ENCODE measurements around the gene FBL.
"Not testable (repeated sequence)": the region's sequence is repeated elsewhere in the genome, so short reads cannot be mapped to it uniquely, and the experiment has no call there.

Gene FBL

GRCh38 chr19:39845933-39846677 is at the start of gene FBL:
Gene FBL, minus strand, starts transcription at chr19:39846379. Its CDS starts 79 bp downstream, at chr19:39846300.
- DNase-seq: peak; percentile 97

- not testable (repeated sequence) for DNase-seq
Measured at GRCh38 chr19:39895096-39895495, 48.9 kb upstream of the FBL start.

- DNase-seq: not testable (repeated sequence)
Measured at GRCh38 chr19:39894236-39894606, 48.0 kb upstream of the FBL start.

GRCh38 chr19:39893366-39894235 is 47.4 kb upstream of the FBL start:
- not testable (repeated sequence) for DNase-seq

DNA sequence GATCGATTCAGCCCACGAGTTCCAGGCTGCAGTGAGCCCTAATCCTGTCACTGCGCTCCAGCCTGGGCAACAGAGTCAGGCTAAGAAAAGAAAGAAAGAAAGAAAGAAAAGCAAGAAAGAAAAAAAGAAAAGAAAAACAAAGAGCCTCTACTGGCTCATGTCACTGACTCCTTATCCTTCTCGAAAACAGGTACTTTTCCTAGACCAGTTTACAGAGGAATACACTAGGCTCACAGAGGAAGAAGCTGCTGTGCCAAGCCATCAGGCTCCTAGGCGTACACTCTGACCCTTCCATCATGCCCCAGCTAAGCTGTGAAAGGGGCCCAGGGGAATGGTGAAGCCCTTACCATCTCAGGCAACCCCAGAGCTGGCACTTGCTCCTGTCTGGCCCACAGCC is 46.3 kb upstream of the FBL start:
- not testable (repeated sequence) for DNase-seq

DNA sequence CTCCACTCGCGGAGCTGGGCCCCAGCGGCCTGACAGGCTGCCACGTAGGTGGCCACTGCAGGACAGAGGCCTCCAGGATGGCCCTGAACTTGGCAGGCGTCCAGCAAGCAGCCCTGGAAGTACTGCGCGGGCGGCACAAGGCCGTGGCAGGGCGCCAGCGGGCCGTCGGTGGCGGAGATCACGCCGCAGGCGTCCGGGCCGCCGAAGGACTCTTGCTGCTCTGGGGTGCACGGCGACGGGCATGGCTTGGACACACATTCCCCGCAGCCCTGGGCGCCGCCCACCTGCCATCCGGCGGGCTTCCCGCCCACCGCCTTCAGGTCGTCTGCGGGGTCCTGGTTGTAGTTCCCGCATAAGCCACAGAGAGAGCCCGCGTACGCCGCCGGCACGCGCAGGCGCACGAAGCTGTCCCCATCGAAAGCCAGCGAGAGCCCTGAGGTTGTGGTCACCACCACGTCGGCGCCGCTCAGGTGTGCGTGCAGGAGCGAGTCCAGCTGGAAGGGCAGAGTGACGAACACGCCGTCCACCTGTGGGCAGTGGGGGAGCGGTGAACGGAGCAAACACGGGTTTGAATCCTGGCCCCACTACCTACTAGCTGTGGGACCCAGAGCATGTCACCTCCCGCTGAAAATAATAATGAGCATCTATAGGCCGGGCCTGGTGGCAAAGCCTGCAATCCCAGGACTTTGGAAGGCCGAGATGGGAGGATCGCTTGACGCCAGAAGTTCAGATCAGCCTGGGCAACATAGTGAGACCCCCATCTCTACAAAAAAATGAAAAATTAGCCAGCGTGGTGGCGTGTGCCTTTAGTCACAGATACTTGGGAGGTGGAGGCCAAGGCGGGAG is 45.7 kb upstream of the FBL start:
- DNase-seq: peak; percentile 10

- DNase-seq: no peak
Measured at GRCh38 chr19:39890755-39891551, 44.8 kb upstream of the FBL start.

DNA sequence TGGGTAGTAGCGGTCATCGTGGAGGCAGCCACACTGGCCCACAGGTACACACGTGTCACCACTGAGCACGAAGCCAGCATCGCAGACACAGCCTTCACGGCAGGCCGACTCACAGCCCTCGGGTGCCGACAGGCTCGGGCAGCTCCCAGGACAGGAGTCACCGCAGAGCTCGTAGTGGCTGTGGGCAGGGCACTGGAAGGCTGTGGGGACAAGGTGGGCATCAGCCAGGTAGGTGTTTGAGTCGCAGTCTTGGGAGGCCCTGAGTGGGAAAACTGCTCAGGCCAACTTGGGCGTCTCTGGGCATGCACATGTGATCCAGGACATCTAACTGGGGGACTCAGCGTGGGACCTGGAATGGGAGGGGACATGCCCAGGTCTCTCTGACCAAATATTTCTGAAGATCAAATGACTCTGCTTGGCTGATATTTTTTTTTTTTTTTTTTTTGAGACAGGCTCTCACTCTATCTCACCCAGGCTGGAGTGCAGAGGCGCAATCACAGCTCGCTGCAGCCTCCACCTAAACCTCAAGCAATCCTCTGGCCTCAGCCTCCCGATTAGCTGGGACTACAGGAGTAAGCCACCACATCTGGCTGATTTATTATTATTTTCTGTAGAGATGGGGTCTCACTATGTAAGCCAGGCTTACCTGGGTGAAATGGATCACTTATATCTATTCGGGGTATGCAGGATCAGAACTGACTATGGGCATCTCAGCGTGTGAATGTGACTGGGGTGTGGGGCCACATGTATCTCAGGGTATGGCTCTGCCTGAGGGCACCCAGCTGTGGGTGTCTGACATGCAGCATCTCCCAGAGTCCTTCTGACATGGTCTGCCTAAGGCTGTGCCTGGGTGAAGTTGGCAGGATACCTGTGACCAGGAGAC is 43.9 kb upstream of the FBL start:
- not testable (repeated sequence) for DNase-seq

GRCh38 chr19:39887456-39887951 is 41.3 kb upstream of the FBL start:
- not testable (repeated sequence) for DNase-seq

DNA sequence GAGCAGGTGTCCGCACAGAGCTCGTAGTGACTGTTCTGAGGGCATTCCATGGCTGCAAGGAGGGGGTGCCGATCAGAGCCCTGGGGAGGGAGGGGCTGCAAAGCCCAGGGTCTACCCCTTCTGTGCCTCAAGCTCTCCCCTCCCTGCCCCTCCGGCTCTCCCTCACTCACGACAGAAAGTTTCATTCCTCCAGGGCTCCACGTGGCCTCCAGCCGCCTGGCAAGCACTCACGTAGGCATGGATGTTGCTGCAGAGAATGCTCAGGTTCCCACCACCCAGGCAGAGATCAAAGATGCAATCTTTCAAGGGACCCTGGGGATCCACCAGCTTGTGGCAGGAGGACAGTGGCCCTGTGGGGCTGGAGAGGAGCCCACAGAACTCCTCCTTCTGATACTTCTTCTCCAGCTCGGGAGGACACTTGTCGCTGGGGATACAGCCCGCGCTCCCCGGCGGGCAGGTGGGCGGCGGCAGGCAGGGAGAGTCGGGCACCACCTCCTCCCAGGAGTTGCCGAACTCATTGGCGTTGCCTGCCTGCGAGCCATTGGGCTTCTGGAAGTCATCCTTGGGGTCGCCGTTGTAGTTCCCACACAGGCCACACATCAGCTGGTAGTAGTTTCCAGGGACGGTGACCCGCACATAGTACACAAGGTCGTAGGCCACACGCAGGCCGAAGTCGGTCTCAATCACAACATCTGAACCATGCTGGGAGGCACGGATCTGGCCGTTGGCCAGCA is 39.8 kb upstream of the FBL start:
- DNase-seq: not testable (repeated sequence)

DNA sequence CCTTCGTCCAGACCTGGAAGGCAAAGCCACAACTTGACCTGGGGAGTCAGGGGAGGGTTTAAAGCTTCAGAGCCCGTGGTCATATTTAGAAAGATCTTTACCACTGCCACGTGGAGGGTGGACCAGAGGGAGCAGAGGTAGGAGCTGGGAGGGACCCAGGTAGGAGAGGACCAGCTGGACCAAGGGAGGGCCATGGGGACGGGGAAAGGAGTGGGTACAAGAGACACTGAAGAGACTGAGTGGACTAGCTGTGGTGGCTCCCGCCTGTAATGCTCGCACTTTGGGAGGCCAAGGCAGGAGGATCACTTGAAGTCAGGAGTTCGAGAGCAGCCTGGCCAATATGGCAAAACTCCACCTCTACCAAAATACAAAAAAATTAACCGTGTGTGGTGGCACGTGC is 38.5 kb upstream of the FBL start:
- DNase-seq: not testable (repeated sequence)

- DNase-seq: not testable (repeated sequence)
Measured at GRCh38 chr19:39882645-39883044, 36.5 kb upstream of the FBL start.

GRCh38 chr19:39881495-39882110 is 35.4 kb upstream of the FBL start:
- peak; percentile 36 for DNase-seq

DNA sequence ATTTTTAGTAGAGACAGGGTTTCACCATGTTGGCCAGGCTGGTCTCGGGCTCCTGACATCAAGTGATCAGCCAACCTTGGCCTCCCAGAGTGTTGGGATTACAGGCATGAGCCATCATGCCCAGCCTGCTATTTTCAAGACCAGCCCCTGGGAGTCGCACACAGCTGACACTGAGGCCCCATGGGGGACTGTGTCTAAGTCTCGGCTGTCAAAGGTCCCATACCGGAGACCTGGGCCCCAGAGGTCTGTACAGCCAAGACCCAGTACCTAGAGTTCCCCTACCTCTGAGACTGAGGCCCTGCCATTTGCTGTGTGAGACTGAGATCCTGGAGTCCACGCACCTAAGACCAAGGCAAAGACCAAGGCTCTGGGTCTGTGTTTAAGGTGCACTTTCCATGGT is 34.1 kb upstream of the FBL start:
- not testable (repeated sequence) for DNase-seq

DNA sequence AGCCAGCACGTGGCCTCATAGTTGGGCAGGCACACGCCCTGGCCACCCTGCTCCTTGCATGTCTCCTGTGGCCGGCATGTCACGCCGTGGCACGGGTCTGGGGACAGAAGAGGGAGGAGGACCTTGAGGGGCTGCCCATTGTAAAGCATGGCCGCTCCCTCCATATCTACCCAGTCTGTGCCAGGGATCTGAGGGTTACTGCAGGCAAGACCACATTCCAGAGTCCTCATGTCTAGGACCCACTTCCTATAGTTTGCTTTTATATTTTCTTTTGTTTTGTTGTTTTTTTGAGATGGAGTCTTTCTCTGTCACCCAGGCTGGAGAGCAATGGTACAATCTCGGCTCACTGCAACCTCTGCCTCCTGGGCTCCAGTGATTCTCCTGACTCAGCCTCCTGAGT is 33.6 kb upstream of the FBL start:
- not testable (repeated sequence) for DNase-seq

- DNase-seq: not testable (repeated sequence)
Measured at GRCh38 chr19:39878866-39879265, 32.7 kb upstream of the FBL start.

DNA sequence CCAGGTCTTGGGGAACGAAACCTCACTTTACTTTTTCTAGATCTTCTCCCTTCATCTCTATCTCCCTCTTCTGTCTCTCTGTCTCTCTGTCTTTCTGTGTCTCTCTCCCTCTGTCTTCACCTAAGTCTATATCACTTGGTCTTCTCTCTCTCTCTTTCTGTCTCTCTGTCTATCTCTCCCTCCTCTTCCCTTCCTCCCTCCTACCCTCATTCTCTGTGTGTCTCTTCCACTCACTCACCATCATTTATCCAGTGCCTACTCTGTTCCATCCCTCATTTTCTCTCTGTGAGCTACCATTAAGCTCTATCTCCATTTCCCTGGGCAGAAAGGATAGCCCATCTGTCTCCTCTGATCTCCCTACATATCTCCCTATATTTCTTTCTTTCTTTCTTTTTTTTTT is 32.2 kb upstream of the FBL start:
- DNase-seq: no peak

DNA sequence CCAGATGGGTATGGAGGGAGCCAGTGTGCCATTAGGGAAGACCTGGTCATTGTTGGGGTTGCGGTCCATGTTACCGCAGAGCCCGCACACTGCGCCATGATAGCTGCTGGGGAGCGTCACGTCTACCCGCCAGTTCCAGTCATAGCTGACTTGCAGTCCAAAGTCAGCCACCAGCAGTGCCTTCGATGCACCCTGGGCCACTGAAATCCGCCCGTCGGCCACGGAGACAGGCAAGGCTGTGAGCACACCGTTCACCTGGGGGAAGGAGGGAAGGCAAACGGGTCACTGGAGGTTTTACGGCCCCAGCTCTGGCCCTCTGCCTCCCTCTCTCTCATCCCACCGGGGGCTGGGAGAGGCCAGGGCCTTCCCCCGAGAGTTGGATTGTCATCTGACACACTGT is 31.8 kb upstream of the FBL start:
- DNase-seq: not testable (repeated sequence)

GRCh38 chr19:39877488-39877887 is 31.3 kb upstream of the FBL start:
- not testable (repeated sequence) for DNase-seq

DNA sequence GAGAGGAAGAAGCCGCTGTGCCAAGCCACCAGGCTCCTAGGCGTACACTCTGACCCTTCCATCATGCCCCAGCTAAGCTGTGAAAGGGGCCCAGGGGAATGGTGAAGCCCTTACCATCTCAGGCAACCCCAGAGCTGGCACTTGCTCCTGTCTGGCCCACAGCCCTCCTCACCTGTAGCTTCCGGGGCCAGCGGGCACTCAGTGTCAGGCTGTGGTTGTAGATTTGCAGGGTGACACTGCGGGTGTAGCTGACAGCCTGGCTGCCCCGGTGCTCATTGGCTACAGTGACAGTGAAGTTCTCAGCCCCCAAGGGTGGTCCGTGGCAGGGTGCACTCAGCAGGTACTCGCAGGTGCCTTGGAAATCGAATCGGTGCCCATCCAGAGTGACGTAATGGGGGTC is 30.3 kb upstream of the FBL start:
- DNase-seq: not testable (repeated sequence)

Data from stimulated activated CD4-positive, alpha-beta T cell treated with anti-CD3 and anti-CD28 coated beads, Interleukin-1b, Interleukin-23, amount 100 ng/mL, for 48 hours (primary cell).